ENCODE measurements around the gene PLA2G4F.

DNA sequence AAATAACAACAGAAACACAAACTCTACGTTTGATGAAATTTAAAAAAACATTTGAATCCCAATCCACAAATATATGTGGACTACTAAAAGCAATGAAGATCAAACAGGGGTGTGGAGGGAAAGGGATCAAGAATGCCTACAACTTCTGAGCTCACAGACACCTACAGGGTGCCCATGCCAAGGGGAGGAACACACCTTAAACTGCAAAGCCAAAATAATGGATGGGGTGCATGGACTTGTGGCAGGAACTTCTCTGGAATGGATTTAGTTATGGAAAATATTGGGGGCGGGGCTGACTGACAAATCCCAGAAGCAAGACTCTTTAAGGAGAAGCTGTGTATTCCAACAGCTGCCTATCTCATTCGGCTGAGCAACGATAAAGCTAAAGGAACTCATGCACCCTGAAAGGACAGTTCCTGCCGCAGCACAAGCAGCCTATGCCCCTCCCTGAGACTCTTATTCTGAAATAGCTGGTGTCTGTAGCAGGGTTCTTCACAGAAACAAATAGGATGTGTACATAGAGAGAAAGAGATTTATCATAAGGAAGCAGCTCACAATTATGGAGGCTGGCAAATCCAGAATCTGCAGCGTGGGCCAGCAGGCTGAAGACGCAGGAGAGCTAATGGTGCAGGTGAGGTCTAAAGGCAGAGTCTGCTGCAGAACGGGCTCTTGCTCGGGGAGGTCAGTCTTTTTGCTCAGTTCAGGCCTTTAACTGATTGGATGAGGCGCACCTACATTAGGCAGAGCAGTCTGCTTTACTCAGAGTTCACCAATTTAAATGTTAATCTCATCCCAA is 37.6 kb downstream of the PLA2G4F start:
- TF ChIP-seq, protein P1, sequence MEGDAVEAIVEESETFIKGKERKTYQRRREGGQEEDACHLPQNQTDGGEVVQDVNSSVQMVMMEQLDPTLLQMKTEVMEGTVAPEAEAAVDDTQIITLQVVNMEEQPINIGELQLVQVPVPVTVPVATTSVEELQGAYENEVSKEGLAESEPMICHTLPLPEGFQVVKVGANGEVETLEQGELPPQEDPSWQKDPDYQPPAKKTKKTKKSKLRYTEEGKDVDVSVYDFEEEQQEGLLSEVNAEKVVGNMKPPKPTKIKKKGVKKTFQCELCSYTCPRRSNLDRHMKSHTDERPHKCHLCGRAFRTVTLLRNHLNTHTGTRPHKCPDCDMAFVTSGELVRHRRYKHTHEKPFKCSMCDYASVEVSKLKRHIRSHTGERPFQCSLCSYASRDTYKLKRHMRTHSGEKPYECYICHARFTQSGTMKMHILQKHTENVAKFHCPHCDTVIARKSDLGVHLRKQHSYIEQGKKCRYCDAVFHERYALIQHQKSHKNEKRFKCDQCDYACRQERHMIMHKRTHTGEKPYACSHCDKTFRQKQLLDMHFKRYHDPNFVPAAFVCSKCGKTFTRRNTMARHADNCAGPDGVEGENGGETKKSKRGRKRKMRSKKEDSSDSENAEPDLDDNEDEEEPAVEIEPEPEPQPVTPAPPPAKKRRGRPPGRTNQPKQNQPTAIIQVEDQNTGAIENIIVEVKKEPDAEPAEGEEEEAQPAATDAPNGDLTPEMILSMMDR (IDR thresholded peaks at IDR 0.05; ENCODE audit: insufficient read depth, low read length): no peak
- TF ChIP-seq POLR2AphosphoS5 (IDR thresholded peaks at IDR 0.05; ENCODE audit: low read depth) (no peak), GABPA (IDR thresholded peaks at IDR 0.05; ENCODE audit: low read depth) (no peak), SPI1 (IDR thresholded peaks at IDR 0.05; ENCODE audit: borderline replicate concordance, low read depth) (no peak)
- TF ChIP-seq, protein P2, sequence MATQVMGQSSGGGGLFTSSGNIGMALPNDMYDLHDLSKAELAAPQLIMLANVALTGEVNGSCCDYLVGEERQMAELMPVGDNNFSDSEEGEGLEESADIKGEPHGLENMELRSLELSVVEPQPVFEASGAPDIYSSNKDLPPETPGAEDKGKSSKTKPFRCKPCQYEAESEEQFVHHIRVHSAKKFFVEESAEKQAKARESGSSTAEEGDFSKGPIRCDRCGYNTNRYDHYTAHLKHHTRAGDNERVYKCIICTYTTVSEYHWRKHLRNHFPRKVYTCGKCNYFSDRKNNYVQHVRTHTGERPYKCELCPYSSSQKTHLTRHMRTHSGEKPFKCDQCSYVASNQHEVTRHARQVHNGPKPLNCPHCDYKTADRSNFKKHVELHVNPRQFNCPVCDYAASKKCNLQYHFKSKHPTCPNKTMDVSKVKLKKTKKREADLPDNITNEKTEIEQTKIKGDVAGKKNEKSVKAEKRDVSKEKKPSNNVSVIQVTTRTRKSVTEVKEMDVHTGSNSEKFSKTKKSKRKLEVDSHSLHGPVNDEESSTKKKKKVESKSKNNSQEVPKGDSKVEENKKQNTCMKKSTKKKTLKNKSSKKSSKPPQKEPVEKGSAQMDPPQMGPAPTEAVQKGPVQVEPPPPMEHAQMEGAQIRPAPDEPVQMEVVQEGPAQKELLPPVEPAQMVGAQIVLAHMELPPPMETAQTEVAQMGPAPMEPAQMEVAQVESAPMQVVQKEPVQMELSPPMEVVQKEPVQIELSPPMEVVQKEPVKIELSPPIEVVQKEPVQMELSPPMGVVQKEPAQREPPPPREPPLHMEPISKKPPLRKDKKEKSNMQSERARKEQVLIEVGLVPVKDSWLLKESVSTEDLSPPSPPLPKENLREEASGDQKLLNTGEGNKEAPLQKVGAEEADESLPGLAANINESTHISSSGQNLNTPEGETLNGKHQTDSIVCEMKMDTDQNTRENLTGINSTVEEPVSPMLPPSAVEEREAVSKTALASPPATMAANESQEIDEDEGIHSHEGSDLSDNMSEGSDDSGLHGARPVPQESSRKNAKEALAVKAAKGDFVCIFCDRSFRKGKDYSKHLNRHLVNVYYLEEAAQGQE (IDR thresholded peaks at IDR 0.05; ENCODE audit: insufficient replicate concordance, low read depth): no peak

Data from HL-60 (cell line).